Ovary (tissue), 9 donors: ENCODE data around the gene F2RL2. TPM values are rescaled to one million over a fixed set of nuclear protein-coding genes. Genes with fewer than 3 reads are reported as not detected.

Source experiments
- DNase-seq, 5 donors: peaks; one replicate each; pipeline ENCODE4 v3.0.0-alpha.2; 2019 to 2020
- H3K27ac ChIP-seq, 2 donors: fragments of 200-600 bp; one replicate each; pipeline versions ENCODE4 v1.5.1 to v1.8.0; 2019 to 2022
- H3K27me3 ChIP-seq: fragments of 200-600 bp; one replicate; pipeline ENCODE4 v1.8.0; 2022
- H3K36me3 ChIP-seq: fragments of 200-600 bp; sonication (generic); one replicate; pipeline ENCODE4 v1.5.1; 2019
- H3K4me1 ChIP-seq: one replicate; pipeline ENCODE4 v1.8.1; 2013; ENCODE audit warnings: mild to moderate bottlenecking, moderate library complexity; ENCODE audit not compliant: insufficient read depth
- H3K4me3 ChIP-seq: fragments of 200-600 bp; sonication (generic); one replicate; pipeline ENCODE4 v1.5.1; 2017
- H3K9me3 ChIP-seq, 2 donors: fragments of 200-600 bp in 1 of 2; sonication (generic) in 1 of 2; one replicate each; pipeline versions ENCODE4 v1.5.1 to v1.8.1; 2013 to 2019; ENCODE audit warnings: mild to moderate bottlenecking in 1 of 2, moderate library complexity in 1 of 2
- EP300 ChIP-seq: sonication (generic); formaldehyde crosslinking; IDR thresholded peaks from one replicate; pipeline ENCODE4 v1.6.1; 2017; ENCODE audit warnings: antibody characterized with exemption
- POLR2A ChIP-seq: fragments of 450-650 bp; IDR thresholded peaks from one replicate; pipeline ENCODE4 v1.6.1; 2017; ENCODE audit warnings: antibody characterized with exemption, mild to moderate bottlenecking, moderate library complexity
- WGBS, 3 donors: extraction: QIAGEN DNeasy Blood & Tissue Kit in 1 of 3; methylation state at CpG; one replicate each; pipeline versions ENCODE4 v1.1.5 to v1.1.7; 2013 to 2017; 5-methylcytosine and 5-hydroxymethylcytosine counted together
- intact Hi-C, 4 donors: fragments of 100-400 bp; cut with DNase I; formaldehyde crosslinking; loops; one replicate each; pipeline versions ENCODE4 v1.11.0 to v1.15.1; 2022 to 2023
- polyA plus RNA-seq, 2 donors: library from polyadenylated mRNA; stranded (reverse); fragments of 200-250 nt in 1 of 2; fragments of 350-450 nt in 1 of 2; fragmentation: Illumina TruSeq in 1 of 2; extraction: RNeasy Lipid Tissue Mini Kit (QIAGEN cat#74804) in 1 of 2; gene quantifications; one replicate each; pipeline ENCODE4 v1.2.3, GENCODE V29; 2013 to 2014
- total RNA-seq, 7 donors: library from RNA; depleted of rRNA in 2 of 7; stranded (reverse); fragments of >200 nt in 2 of 7; fragmentation: NEBNext Ultra II Directional in 3 of 7; extraction: Animal tissue kit (Norgen Biotek cat#: 25700) in 3 of 7; gene quantifications; one replicate each; pipeline versions ENCODE4 v1.1.0 to v1.2.4, GENCODE V29; 2016 to 2023
- TF ChIP-seq, protein P1 (sequence below), 3 donors: fragments of 450-650 bp in 2 of 3; fragments of 200-600 bp in 1 of 3; IDR thresholded peaks; one replicate each; pipeline versions ENCODE4 v1.5.1 to v1.8.0; 2016 to 2022; ENCODE audit warnings: antibody characterized with exemption in 3 of 3, mild to moderate bottlenecking in 1 of 3
- donor health status: DM: no; HTN: no; CAD: no; lungs with moderate emphysema.
- donor health status: DM: no; HTN: no; CAD: no.
- donor health status: Bipolar disorder and iron deficiency.
- donor health status: DM: yes; HTN: yes; CAD: no.
- donor health status: DM: no; HTN: no; CAD: no.
- donor health status: DM: yes; HTN: yes; CAD: no.

The F2RL2 gene
- total and polyA plus RNA-seq, 9 donors: 0.06 to 0.97 (median 0.15) TPM; not detected in 4

GRCh38 chr5:76622076-76622475 is 1.1 kb downstream of the F2RL2 start:
- 92 to 96% (median 95%) methylated on average over 5 of the region's 5 CpGs for WGBS, 3 donors
- no peak overlapping the region for H3K4me3 ChIP-seq
- no peak overlapping the region for H3K27ac ChIP-seq

GRCh38 chr5:76620166-76620565 is 3.0 kb downstream of the F2RL2 start:
- DNase-seq: no peak
- H3K4me3 ChIP-seq: no peak overlapping the region
- WGBS, 3 donors: 94 to 96% (median 96%) methylated on average over 5 of the region's 5 CpGs
- no peak for TF ChIP-seq EP300
- no peak for TF ChIP-seq POLR2A
- TF ChIP-seq, protein P1, sequence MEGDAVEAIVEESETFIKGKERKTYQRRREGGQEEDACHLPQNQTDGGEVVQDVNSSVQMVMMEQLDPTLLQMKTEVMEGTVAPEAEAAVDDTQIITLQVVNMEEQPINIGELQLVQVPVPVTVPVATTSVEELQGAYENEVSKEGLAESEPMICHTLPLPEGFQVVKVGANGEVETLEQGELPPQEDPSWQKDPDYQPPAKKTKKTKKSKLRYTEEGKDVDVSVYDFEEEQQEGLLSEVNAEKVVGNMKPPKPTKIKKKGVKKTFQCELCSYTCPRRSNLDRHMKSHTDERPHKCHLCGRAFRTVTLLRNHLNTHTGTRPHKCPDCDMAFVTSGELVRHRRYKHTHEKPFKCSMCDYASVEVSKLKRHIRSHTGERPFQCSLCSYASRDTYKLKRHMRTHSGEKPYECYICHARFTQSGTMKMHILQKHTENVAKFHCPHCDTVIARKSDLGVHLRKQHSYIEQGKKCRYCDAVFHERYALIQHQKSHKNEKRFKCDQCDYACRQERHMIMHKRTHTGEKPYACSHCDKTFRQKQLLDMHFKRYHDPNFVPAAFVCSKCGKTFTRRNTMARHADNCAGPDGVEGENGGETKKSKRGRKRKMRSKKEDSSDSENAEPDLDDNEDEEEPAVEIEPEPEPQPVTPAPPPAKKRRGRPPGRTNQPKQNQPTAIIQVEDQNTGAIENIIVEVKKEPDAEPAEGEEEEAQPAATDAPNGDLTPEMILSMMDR (IDR thresholded peaks at IDR 0.05): no peak
- no peaks in the 10 kb centered on the region for H3K9me3 ChIP-seq
- intact Hi-C loops: no loop called here
- no peaks in the 10 kb centered on the region for H3K4me1 ChIP-seq
- H3K27me3 ChIP-seq: no peaks in the 10 kb centered on the region
- H3K27ac ChIP-seq: no peak overlapping the region
- H3K36me3 ChIP-seq: no peaks in the 10 kb centered on the region

More at GRCh38 chr5:76622076-76622475, 1.1 kb downstream of the F2RL2 start:
- intact Hi-C loops: no loop called here
- H3K27me3 ChIP-seq: no peaks in the 10 kb centered on the region
- H3K4me1 ChIP-seq: no peaks in the 10 kb centered on the region
- no peak for TF ChIP-seq POLR2A
- no peak for DNase-seq
- no peaks in the 10 kb centered on the region for H3K9me3 ChIP-seq
- H3K36me3 ChIP-seq: no peaks in the 10 kb centered on the region

- no peaks in the 10 kb centered on the region for H3K36me3 ChIP-seq
- no peaks in the 10 kb centered on the region for H3K4me1 ChIP-seq
- WGBS, 3 donors: 85 to 91% (median 90%) methylated on average over 4 of the region's 4 CpGs
- no peak overlapping the region for H3K4me3 ChIP-seq
- H3K27ac ChIP-seq: no peak overlapping the region
- no peak for DNase-seq
- no peaks in the 10 kb centered on the region for H3K27me3 ChIP-seq
- H3K9me3 ChIP-seq: no peaks in the 10 kb centered on the region
- intact Hi-C loops: no loop called here
- TF ChIP-seq, protein P1 (IDR thresholded peaks at IDR 0.05): no peak
- TF ChIP-seq EP300 (no peak), POLR2A (no peak)
These were observed 5.5 kb downstream of the F2RL2 start for GRCh38 chr5:76617675-76618074.

GRCh38 chr5:76617229-76617628 is 6.0 kb downstream of the F2RL2 start:
- 72 to 81% (median 76%) methylated on average over 4 of the region's 4 CpGs for WGBS, 3 donors
- H3K4me1 ChIP-seq: no peaks in the 10 kb centered on the region
- no peak overlapping the region for H3K4me3 ChIP-seq
- H3K27ac ChIP-seq: no peak overlapping the region
- H3K27me3 ChIP-seq: no peaks in the 10 kb centered on the region
- no peak for TF ChIP-seq EP300
- TF ChIP-seq, protein P1 (IDR thresholded peaks at IDR 0.05): no peak
- TF ChIP-seq POLR2A: no peak
- intact Hi-C loops: no loop called here
- no peaks in the 10 kb centered on the region for H3K9me3 ChIP-seq
- DNase-seq: no peak
- no peaks in the 10 kb centered on the region for H3K36me3 ChIP-seq

DNA sequence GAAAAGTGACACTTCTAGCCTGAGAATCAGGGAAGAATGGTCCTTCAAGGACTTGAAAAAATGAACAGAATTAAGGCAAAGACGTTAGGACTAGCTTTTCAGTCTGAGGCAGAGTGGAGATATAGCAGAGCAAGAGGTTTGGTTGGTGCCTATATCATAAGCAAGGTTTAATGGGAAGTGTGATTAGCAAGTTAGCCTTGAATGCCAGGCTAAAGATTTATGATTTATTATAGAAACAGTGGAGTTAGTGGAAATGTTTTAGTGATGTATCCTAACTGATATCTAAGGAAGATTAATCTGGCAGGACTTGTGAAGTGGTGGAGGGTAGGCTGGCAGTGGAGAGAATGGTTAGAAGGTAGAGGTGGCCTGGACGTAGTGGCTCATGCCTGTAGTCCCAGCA is 7.0 kb downstream of the F2RL2 start:
- H3K4me3 ChIP-seq: no peak overlapping the region
- H3K27ac ChIP-seq: no peak overlapping the region
- intact Hi-C loops: no loop called here
- no peak for TF ChIP-seq EP300
- TF ChIP-seq, protein P1 (IDR thresholded peaks at IDR 0.05): no peak
- no peak for TF ChIP-seq POLR2A
- H3K4me1 ChIP-seq: no peaks in the 10 kb centered on the region
- no peaks in the 10 kb centered on the region for H3K9me3 ChIP-seq
- no peaks in the 10 kb centered on the region for H3K27me3 ChIP-seq
- WGBS, 3 donors: 79 to 88% (median 87%) methylated on average over 2 of the region's 2 CpGs
- H3K36me3 ChIP-seq: no peaks in the 10 kb centered on the region
- no peak for DNase-seq
